ENCODE data around the gene PIK3R4. TPM values are rescaled to one million over a fixed set of nuclear protein-coding genes. Genes with fewer than 3 reads are reported as not detected.

PIK3R4 gene
- polyA plus RNA-seq, 1 of the 3 experiments (the other 2 are of a cell fraction): 27.2 TPM

- TF ChIP-seq, protein P1, sequence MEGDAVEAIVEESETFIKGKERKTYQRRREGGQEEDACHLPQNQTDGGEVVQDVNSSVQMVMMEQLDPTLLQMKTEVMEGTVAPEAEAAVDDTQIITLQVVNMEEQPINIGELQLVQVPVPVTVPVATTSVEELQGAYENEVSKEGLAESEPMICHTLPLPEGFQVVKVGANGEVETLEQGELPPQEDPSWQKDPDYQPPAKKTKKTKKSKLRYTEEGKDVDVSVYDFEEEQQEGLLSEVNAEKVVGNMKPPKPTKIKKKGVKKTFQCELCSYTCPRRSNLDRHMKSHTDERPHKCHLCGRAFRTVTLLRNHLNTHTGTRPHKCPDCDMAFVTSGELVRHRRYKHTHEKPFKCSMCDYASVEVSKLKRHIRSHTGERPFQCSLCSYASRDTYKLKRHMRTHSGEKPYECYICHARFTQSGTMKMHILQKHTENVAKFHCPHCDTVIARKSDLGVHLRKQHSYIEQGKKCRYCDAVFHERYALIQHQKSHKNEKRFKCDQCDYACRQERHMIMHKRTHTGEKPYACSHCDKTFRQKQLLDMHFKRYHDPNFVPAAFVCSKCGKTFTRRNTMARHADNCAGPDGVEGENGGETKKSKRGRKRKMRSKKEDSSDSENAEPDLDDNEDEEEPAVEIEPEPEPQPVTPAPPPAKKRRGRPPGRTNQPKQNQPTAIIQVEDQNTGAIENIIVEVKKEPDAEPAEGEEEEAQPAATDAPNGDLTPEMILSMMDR (IDR thresholded peaks at IDR 0.05): no peak
- TF ChIP-seq SIN3A (IDR thresholded peaks at IDR 0.05; ENCODE audit: borderline replicate concordance, low read depth, low read length) (no peak), EP300 (IDR thresholded peaks at IDR 0.05; ENCODE audit: borderline replicate concordance in 1 of 2, low read depth in 1 of 2, low read length in 1 of 2) (no peak), FOXM1 (IDR thresholded peaks at IDR 0.05; ENCODE audit: low read depth) (no peak), RCOR1 (IDR thresholded peaks at IDR 0.05; ENCODE audit: low read length) (no peak), RFX5 (IDR thresholded peaks at IDR 0.05; ENCODE audit: low read length) (no peak), TAF1 (IDR thresholded peaks at IDR 0.05; ENCODE audit: borderline replicate concordance, low read depth, low read length) (no peak), NFIC (IDR thresholded peaks at IDR 0.05; ENCODE audit: borderline replicate concordance) (no peak), ELF1 (IDR thresholded peaks at IDR 0.05) (no peak), NRF1 (IDR thresholded peaks at IDR 0.05; ENCODE audit: low read depth, low read length) (no peak), TEAD4 (IDR thresholded peaks at IDR 0.05; ENCODE audit: borderline replicate concordance, insufficient read depth) (no peak), FOXJ3 (CRISPR knock-in tag; IDR thresholded peaks at IDR 0.05) (no peak)
- TF ChIP-seq, protein P2, sequence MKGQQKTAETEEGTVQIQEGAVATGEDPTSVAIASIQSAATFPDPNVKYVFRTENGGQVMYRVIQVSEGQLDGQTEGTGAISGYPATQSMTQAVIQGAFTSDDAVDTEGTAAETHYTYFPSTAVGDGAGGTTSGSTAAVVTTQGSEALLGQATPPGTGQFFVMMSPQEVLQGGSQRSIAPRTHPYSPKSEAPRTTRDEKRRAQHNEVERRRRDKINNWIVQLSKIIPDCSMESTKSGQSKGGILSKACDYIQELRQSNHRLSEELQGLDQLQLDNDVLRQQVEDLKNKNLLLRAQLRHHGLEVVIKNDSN (IDR thresholded peaks at IDR 0.05; ENCODE audit: borderline replicate concordance, low read depth): no peak
- no peaks in the 10 kb centered on the region for H4K20me1 ChIP-seq (ENCODE audit: insufficient read depth)
- H3K4me1 ChIP-seq (ENCODE audit: control insufficient read depth in 1 of 2, insufficient read depth in 2 of 2, low read depth in 1 of 2, low read length in 1 of 2): no peaks in the 10 kb centered on the region; a peak in 1 of 4 replicates
- CTCF ChIA-PET: no interaction called here
- no peaks in the 10 kb centered on the region for H3K9me2 ChIP-seq
- H3K79me2 ChIP-seq (ENCODE audit: insufficient read depth): no peaks in the 10 kb centered on the region
- H3K27me3 ChIP-seq (ENCODE audit: insufficient read depth): no peaks in the 10 kb centered on the region
- H3K9ac ChIP-seq: no peak overlapping the region
- no peak overlapping the region for H3K4me3 ChIP-seq (ENCODE audit: low read depth in 2 of 2, low read length in 1 of 2)
- H3K27ac ChIP-seq (ENCODE audit: low read depth in 2 of 2, low read length in 1 of 2): no peak overlapping the region
- no peaks in the 10 kb centered on the region for H3K9me3 ChIP-seq
- no peak overlapping the region for H2AFZ ChIP-seq (ENCODE audit: low read depth)
- no peaks in the 10 kb centered on the region for H3F3A ChIP-seq (replicated peaks; ENCODE audit: insufficient read depth)
- DNase-seq: no peak
- H3K36me3 ChIP-seq (replicated peaks in 1 of 2; ENCODE audit: control insufficient read depth in 1 of 2, insufficient read depth in 2 of 2, low read length in 1 of 2): no peaks in the 10 kb centered on the region
- 75% methylated on average over 1 of the region's 1 CpG for WGBS (ENCODE audit: low lambda C conversion rate)
- POLR2A ChIA-PET: no interaction called here
- H3K4me2 ChIP-seq: no peak overlapping the region
Measured at GRCh38 chr3:130636480-130637234, 110.0 kb downstream of the PIK3R4 start.

GRCh38 chr3:130635978-130636377 is 110.7 kb downstream of the PIK3R4 start:
- H4K20me1 ChIP-seq (ENCODE audit: insufficient read depth): no peaks in the 10 kb centered on the region
- no peaks in the 10 kb centered on the region for H3K27me3 ChIP-seq (ENCODE audit: insufficient read depth)
- H3K4me1 ChIP-seq (ENCODE audit: control insufficient read depth in 1 of 2, insufficient read depth in 2 of 2, low read depth in 1 of 2, low read length in 1 of 2): no peaks in the 10 kb centered on the region; a peak in 1 of 4 replicates
- H3K9ac ChIP-seq: no peak overlapping the region
- CTCF ChIA-PET: no interaction called here
- H3F3A ChIP-seq (replicated peaks; ENCODE audit: insufficient read depth): no peaks in the 10 kb centered on the region
- H2AFZ ChIP-seq (ENCODE audit: low read depth): no peak overlapping the region
- no peaks in the 10 kb centered on the region for H3K79me2 ChIP-seq (ENCODE audit: insufficient read depth)
- H3K4me3 ChIP-seq (ENCODE audit: low read depth in 2 of 2, low read length in 1 of 2): no peak overlapping the region
- DNase-seq: no peak
- no peaks in the 10 kb centered on the region for H3K9me3 ChIP-seq
- no peak overlapping the region for H3K4me2 ChIP-seq
- H3K9me2 ChIP-seq: no peaks in the 10 kb centered on the region
- H3K36me3 ChIP-seq (replicated peaks in 1 of 2; ENCODE audit: control insufficient read depth in 1 of 2, insufficient read depth in 2 of 2, low read length in 1 of 2): no peaks in the 10 kb centered on the region
- POLR2A ChIA-PET: no interaction called here
- H3K27ac ChIP-seq (ENCODE audit: low read depth in 2 of 2, low read length in 1 of 2): no peak overlapping the region
- TF ChIP-seq POLR2AphosphoS5 (IDR thresholded peaks at IDR 0.05; ENCODE audit: low read depth, low read length) (no peak), EZH2phosphoT487 (IDR thresholded peaks at IDR 0.05; ENCODE audit: borderline replicate concordance, low read depth) (no peak), IRF3 (IDR thresholded peaks at IDR 0.05; ENCODE audit: low read depth, low read length) (no peak), FOXJ3 (CRISPR knock-in tag; IDR thresholded peaks at IDR 0.05) (no peak), RAD21 (IDR thresholded peaks at IDR 0.05; ENCODE audit: low read length) (no peak), RXRA (IDR thresholded peaks at IDR 0.05; ENCODE audit: borderline replicate concordance, low read depth) (no peak), FOXM1 (IDR thresholded peaks at IDR 0.05; ENCODE audit: low read depth) (no peak), TEAD4 (IDR thresholded peaks at IDR 0.05; ENCODE audit: borderline replicate concordance, insufficient read depth) (no peak), NFIC (IDR thresholded peaks at IDR 0.05; ENCODE audit: borderline replicate concordance) (no peak)
- TF ChIP-seq, protein P3, sequence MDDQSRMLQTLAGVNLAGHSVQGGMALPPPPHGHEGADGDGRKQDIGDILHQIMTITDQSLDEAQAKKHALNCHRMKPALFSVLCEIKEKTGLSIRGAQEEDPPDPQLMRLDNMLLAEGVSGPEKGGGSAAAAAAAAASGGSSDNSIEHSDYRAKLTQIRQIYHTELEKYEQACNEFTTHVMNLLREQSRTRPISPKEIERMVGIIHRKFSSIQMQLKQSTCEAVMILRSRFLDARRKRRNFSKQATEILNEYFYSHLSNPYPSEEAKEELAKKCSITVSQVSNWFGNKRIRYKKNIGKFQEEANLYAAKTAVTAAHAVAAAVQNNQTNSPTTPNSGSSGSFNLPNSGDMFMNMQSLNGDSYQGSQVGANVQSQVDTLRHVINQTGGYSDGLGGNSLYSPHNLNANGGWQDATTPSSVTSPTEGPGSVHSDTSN (IDR thresholded peaks at IDR 0.05): no peak
- TF ChIP-seq, protein P4, sequence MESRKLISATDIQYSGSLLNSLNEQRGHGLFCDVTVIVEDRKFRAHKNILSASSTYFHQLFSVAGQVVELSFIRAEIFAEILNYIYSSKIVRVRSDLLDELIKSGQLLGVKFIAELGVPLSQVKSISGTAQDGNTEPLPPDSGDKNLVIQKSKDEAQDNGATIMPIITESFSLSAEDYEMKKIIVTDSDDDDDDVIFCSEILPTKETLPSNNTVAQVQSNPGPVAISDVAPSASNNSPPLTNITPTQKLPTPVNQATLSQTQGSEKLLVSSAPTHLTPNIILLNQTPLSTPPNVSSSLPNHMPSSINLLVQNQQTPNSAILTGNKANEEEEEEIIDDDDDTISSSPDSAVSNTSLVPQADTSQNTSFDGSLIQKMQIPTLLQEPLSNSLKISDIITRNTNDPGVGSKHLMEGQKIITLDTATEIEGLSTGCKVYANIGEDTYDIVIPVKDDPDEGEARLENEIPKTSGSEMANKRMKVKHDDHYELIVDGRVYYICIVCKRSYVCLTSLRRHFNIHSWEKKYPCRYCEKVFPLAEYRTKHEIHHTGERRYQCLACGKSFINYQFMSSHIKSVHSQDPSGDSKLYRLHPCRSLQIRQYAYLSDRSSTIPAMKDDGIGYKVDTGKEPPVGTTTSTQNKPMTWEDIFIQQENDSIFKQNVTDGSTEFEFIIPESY (IDR thresholded peaks at IDR 0.05; ENCODE audit: borderline replicate concordance, low read depth): no peak
